H1 (cell line): ENCODE measurements around the gene MGAT5. TPM values are rescaled to one million over a fixed set of nuclear protein-coding genes. Genes with fewer than 3 reads are reported as not detected.

Experiments used
- CEBPB ChIP-seq: IDR thresholded peaks from 2 replicates; pipeline ENCODE4 v1.6.1; 2012; ENCODE audit warnings: low read depth, low read length
- JUND ChIP-seq: IDR thresholded peaks from 2 replicates; pipeline ENCODE4 v1.6.1; 2011; ENCODE audit warnings: mild to moderate bottlenecking, improper control_type of control experiment, low read length
- PHF8 ChIP-seq: fragments of 200-600 bp; sonication (generic); conservative IDR thresholded peaks from 2 replicates; pipeline ENCODE4 v1.7.1; 2012; ENCODE audit warnings: low read depth, mild to moderate bottlenecking, inconsistent platforms, low read length, moderate library complexity
- polyA plus RNA-seq, 7 experiments: library from polyadenylated mRNA; depleted of rRNA in 3 of 7; stranded (reverse) in 5 of 7; unstranded in 2 of 7; fragments of >200 nt in 5 of 7; fragments of 200-250 nt in 2 of 7; gene quantifications; 1 replicate in 5 of 7; 2 replicates in 1 of 7; 4 replicates in 1 of 7; pipeline versions ENCODE4 v1.2.1 to v1.2.3, GENCODE V29; 2011 to 2013; ENCODE audit warnings: missing spikeins in 2 of 7, mixed read lengths in 2 of 7
- total RNA-seq: library from RNA; stranded (reverse); fragmentation: NEBNext Ultra II Directional; extraction: Animal tissue kit (Norgen Biotek cat#: 25700); gene quantifications from 2 replicates; pipeline ENCODE4 v1.2.1, GENCODE V29; 2021
- TF ChIP-seq, protein P1 (sequence below): IDR thresholded peaks from 2 replicates; pipeline ENCODE4 v1.6.1; 2012; ENCODE audit warnings: low read length, inconsistent platforms

MGAT5 gene
- total and polyA plus RNA-seq, 2 of the 8 experiments (the other 6 are each of a cell fraction or from before 2014, with no cell fraction given) = 11.2 to 49.2 TPM

DNA sequence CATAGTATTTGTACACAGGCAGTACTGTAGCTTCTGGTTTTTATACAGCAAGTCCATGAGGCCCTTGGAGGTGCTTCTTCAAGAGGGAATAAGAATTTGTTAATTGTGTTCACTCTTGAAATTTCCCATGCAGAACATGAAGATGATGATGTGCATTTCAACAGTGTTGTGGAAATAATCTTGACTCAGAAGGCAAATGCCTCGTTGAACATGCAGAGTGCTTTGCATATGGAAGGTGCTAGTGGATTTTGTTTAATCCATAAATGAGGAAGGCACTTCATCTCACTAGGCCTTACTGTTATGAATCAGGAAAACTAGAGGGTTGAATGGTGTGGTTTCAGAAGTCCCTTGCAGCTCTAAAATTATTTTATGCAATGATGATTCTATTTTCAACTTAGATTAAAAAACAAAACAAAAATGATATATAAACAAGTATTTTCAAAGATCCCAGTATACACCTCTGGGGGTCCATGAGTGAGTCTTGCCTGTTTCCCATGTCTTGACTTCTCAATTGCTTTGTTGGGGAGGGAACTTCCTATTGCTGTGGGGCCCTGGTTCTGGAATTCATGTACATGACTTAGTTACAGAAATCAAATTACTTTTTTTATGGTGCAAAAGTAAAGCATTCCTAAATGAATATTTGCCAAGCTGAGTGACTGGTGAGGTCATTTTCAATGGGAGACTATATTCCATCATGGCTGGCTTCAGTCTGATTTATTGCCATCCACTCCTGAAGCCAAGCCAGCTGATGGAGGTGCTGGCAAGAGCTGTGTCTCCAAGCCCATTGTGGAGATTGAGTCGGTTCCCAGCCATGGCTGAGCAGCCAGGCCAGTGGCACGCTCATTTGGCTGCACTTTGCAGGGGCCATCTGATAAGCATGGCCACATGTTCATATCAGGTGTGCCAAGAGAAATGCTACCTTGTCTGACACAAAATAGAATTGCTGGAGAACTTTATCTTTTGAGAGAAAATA lies 56.5 kb downstream of the MGAT5 start (continued):
- TF ChIP-seq, protein P1, sequence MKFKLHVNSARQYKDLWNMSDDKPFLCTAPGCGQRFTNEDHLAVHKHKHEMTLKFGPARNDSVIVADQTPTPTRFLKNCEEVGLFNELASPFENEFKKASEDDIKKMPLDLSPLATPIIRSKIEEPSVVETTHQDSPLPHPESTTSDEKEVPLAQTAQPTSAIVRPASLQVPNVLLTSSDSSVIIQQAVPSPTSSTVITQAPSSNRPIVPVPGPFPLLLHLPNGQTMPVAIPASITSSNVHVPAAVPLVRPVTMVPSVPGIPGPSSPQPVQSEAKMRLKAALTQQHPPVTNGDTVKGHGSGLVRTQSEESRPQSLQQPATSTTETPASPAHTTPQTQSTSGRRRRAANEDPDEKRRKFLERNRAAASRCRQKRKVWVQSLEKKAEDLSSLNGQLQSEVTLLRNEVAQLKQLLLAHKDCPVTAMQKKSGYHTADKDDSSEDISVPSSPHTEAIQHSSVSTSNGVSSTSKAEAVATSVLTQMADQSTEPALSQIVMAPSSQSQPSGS = no peak
- TF ChIP-seq JUND = no peak
- TF ChIP-seq PHF8 = no peak
- TF ChIP-seq CEBPB = no peak
